ENCODE data around the gene ALK. TPM values are rescaled to one million over a fixed set of nuclear protein-coding genes. Genes with fewer than 3 reads are reported as not detected.

Gene ALK
- polyA plus RNA-seq, 1 of the 3 experiments (the other 2 are of a cell fraction): 0.30 TPM

- no peak for TF ChIP-seq USF2 (IDR thresholded peaks at IDR 0.05; ENCODE audit: borderline replicate concordance, low read depth, low read length)
- TF ChIP-seq TAF1 (IDR thresholded peaks at IDR 0.05; ENCODE audit: borderline replicate concordance, low read depth, low read length): no peak
- TF ChIP-seq FOXJ3 (CRISPR knock-in tag; IDR thresholded peaks at IDR 0.05): no peak
- no peak for TF ChIP-seq POLR2AphosphoS5 (IDR thresholded peaks at IDR 0.05; ENCODE audit: low read depth, low read length)
- no peak for TF ChIP-seq USF1 (IDR thresholded peaks at IDR 0.05; ENCODE audit: borderline replicate concordance, low read depth)
- TF ChIP-seq NRF1 (IDR thresholded peaks at IDR 0.05; ENCODE audit: low read depth, low read length): no peak
Observed at GRCh38 chr2:29226808-29227207, 694.6 kb downstream of the ALK start (continued).

GRCh38 chr2:29226375-29226774 lies 695.0 kb downstream of the ALK start:
- Histone ChIP-seq H3K36me3 (replicated peaks in 1 of 2; ENCODE audit: control insufficient read depth in 1 of 2, insufficient read depth in 2 of 2, low read length in 1 of 2) (no peaks in the 10 kb centered on the region), H3K4me1 (ENCODE audit: control insufficient read depth in 1 of 2, insufficient read depth in 2 of 2, low read depth in 1 of 2, low read length in 1 of 2) (peaks cover 14 to 71% of the 10 kb centered on the region in 2 experiments), H3K9ac (no peak overlapping the region), H3K4me3 (ENCODE audit: low read depth in 2 of 2, low read length in 1 of 2) (no peak overlapping the region), H3K79me2 (ENCODE audit: insufficient read depth) (no peaks in the 10 kb centered on the region), H2AFZ (ENCODE audit: low read depth) (no peak overlapping the region), H3K9me3 (no peaks in the 10 kb centered on the region), H4K20me1 (ENCODE audit: insufficient read depth) (no peaks in the 10 kb centered on the region), H3K9me2 (no peaks in the 10 kb centered on the region), H3K27me3 (ENCODE audit: insufficient read depth) (peaks cover 12% of the 10 kb centered on the region; the same call in 1 of the 2 replicates), H3K27ac (ENCODE audit: low read depth in 2 of 2, low read length in 1 of 2) (no peak overlapping the region; a peak in 1 of 4 replicates), H3K4me2 (no peak overlapping the region), H3F3A (replicated peaks; ENCODE audit: insufficient read depth) (no peaks in the 10 kb centered on the region)
- TF ChIP-seq MXI1 (IDR thresholded peaks at IDR 0.05; ENCODE audit: low read depth, low read length) (no peak), POLR2AphosphoS5 (IDR thresholded peaks at IDR 0.05; ENCODE audit: low read depth, low read length) (no peak), USF1 (IDR thresholded peaks at IDR 0.05; ENCODE audit: borderline replicate concordance, low read depth) (no peak), GABPA (IDR thresholded peaks at IDR 0.05; ENCODE audit: low read depth) (no peak), RFX5 (IDR thresholded peaks at IDR 0.05; ENCODE audit: low read length) (no peak), RCOR1 (IDR thresholded peaks at IDR 0.05; ENCODE audit: low read length) (no peak), MEF2A (IDR thresholded peaks at IDR 0.05; ENCODE audit: borderline replicate concordance, low read depth) (no peak), RAD21 (IDR thresholded peaks at IDR 0.05; ENCODE audit: low read length) (no peak)
- TF ChIP-seq, protein P1, sequence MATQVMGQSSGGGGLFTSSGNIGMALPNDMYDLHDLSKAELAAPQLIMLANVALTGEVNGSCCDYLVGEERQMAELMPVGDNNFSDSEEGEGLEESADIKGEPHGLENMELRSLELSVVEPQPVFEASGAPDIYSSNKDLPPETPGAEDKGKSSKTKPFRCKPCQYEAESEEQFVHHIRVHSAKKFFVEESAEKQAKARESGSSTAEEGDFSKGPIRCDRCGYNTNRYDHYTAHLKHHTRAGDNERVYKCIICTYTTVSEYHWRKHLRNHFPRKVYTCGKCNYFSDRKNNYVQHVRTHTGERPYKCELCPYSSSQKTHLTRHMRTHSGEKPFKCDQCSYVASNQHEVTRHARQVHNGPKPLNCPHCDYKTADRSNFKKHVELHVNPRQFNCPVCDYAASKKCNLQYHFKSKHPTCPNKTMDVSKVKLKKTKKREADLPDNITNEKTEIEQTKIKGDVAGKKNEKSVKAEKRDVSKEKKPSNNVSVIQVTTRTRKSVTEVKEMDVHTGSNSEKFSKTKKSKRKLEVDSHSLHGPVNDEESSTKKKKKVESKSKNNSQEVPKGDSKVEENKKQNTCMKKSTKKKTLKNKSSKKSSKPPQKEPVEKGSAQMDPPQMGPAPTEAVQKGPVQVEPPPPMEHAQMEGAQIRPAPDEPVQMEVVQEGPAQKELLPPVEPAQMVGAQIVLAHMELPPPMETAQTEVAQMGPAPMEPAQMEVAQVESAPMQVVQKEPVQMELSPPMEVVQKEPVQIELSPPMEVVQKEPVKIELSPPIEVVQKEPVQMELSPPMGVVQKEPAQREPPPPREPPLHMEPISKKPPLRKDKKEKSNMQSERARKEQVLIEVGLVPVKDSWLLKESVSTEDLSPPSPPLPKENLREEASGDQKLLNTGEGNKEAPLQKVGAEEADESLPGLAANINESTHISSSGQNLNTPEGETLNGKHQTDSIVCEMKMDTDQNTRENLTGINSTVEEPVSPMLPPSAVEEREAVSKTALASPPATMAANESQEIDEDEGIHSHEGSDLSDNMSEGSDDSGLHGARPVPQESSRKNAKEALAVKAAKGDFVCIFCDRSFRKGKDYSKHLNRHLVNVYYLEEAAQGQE (IDR thresholded peaks at IDR 0.05; ENCODE audit: low read depth, low read length): no peak
- TF ChIP-seq, protein P2, sequence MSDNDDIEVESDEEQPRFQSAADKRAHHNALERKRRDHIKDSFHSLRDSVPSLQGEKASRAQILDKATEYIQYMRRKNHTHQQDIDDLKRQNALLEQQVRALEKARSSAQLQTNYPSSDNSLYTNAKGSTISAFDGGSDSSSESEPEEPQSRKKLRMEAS (IDR thresholded peaks at IDR 0.05; ENCODE audit: low read depth): no peak
- CTCF ChIA-PET: interaction anchor here (1.4 kb wide), 1 partner anchor 267 kb away, joined by 3 read pairs; no protein-coding TSS in a partner anchor
- POLR2A ChIA-PET: no interaction called here
- no peak for DNase-seq
- 87% methylated on average over 3 of the region's 3 CpGs for WGBS (ENCODE audit: low lambda C conversion rate)
